HG03064 (cell line): ENCODE measurements around the gene CASP7.

Source experiments
- ATAC-seq: cut with Tn5 transposase; IDR thresholded peaks from one replicate; pipeline ENCODE4 v1.9.1; 2021; ENCODE audit warnings: low read depth; ENCODE audit not compliant: unreplicated experiment

Gene CASP7

GRCh38 chr10:113665806-113666354 lies 13.8 kb upstream of the CASP7 start:
- no peak for ATAC-seq

GRCh38 chr10:113666682-113667252 lies 12.9 kb upstream of the CASP7 start:
- peak; percentile 70 for ATAC-seq

- peak; percentile 27 for ATAC-seq
Measured at GRCh38 chr10:113680190-113681111, 739 bp downstream of the CASP7 start.

- peak; percentile 58 for ATAC-seq
Measured at GRCh38 chr10:113681533-113682470, 2.1 kb downstream of the CASP7 start.

- ATAC-seq = no peak
Measured at GRCh38 chr10:113683300-113683699, 3.6 kb downstream of the CASP7 start.

GRCh38 chr10:113686028-113686427 lies 6.3 kb downstream of the CASP7 start:
- ATAC-seq = no peak

GRCh38 chr10:113687037-113687436 lies 7.3 kb downstream of the CASP7 start:
- ATAC-seq = no peak

GRCh38 chr10:113689057-113689456 lies 9.3 kb downstream of the CASP7 start:
- ATAC-seq = no peak

- no peak for ATAC-seq
Measured at GRCh38 chr10:113689574-113689973, 9.9 kb downstream of the CASP7 start.

- no peak for ATAC-seq
Measured at GRCh38 chr10:113690749-113691148, 11.0 kb downstream of the CASP7 start.

- ATAC-seq = no peak
Measured at GRCh38 chr10:113691381-113691780, 11.7 kb downstream of the CASP7 start.

GRCh38 chr10:113692271-113692670 lies 12.6 kb downstream of the CASP7 start:
- ATAC-seq = no peak

GRCh38 chr10:113693348-113693747 lies 13.6 kb downstream of the CASP7 start:
- ATAC-seq = no peak

- ATAC-seq = no peak
Measured at GRCh38 chr10:113695691-113696090, 16.0 kb downstream of the CASP7 start.

- ATAC-seq = no peak
Measured at GRCh38 chr10:113697595-113697994, 17.9 kb downstream of the CASP7 start.

- no peak for ATAC-seq
Measured at GRCh38 chr10:113704637-113705343, 25.1 kb downstream of the CASP7 start.

GRCh38 chr10:113705344-113705652 lies 25.6 kb downstream of the CASP7 start:
- ATAC-seq = no peak

- ATAC-seq = no peak
Measured at GRCh38 chr10:113706623-113707022, 26.9 kb downstream of the CASP7 start.

GRCh38 chr10:113708640-113709039 lies 28.9 kb downstream of the CASP7 start:
- ATAC-seq = no peak

- no peak for ATAC-seq
Measured at GRCh38 chr10:113709221-113709838, 29.6 kb downstream of the CASP7 start.
